NCI-H1105 treated with DMSO at 0.1 percent for 48 hours (cell line): ENCODE measurements around the gene NOL9.

Source experiments
- DNase-seq: peaks from one replicate; lab custom pipeline; 2025; lab: John Stamatoyannopoulos, UW

NOL9 gene

GRCh38 chr1:6489383-6489765, 64.9 kb downstream of the NOL9 start:
- no peak for DNase-seq

DNA sequence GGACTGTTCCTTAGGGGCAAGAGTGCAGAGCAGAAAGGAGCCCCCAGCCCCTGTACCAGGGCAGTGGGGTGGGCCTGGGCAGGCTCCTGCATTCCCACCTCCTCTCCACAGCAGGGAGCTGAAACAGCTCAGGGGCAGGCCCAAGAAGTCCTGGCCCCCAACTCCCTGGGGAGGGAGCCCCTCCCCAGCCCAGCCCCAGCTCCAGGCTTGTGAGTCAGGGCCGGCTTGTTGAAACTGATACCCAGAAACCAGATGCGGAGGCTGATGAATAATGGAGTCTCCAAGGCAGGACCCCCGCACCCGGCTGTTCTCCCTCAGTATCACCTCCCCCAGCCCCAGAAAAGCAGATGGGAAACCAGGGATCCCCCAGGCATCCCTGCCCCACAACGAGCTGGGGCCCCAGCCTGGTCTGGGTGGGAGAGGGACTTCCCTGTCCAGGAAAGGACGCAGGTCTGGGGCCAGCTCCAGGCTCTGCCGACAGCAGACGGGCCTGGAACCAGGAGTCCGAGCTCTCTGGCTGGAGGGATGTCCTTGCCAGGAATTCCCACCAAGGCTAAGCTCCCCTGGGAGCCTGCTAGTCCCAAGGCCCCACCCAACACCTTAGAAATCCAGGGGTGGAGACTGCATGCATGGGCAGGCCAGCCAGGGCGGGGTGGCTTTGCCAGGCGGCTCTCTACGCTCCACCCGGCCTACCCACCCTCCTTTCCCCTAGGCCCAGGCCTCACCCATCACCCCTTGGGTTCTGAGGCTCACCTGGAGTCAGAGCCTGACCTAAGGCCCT, 65.5 kb downstream of the NOL9 start:
- no peak for DNase-seq

GRCh38 chr1:6487804-6488484, 66.4 kb downstream of the NOL9 start:
- DNase-seq = no peak

DNA sequence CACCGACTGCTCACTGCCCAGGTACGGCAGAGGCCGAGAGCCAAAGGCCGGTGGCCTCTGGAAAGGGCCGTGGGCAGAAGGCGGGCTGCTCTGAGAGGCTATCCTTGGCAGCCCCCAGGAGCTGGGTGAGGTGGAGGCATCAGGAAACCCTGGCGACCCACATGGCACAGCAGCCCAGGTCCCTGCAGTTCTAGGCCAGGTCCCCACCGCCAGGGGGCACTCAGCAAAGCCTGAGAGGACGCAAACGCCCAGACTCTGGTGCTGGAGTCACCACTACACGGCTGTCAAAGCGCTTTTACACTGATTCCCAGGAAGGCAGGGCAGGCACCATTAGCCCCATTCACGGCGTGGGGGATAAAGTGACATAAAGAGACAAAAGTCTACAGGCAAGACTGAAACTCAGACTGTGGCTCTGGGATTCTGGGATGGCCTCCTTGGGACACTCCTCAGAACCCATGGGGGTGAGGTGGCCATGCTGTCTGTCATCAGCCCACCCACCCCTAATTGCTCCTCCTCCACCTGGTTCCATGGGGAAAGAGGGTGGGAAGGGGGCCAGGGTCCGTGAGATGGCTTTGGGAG, 67.8 kb downstream of the NOL9 start:
- peak; percentile 81 for DNase-seq

DNA sequence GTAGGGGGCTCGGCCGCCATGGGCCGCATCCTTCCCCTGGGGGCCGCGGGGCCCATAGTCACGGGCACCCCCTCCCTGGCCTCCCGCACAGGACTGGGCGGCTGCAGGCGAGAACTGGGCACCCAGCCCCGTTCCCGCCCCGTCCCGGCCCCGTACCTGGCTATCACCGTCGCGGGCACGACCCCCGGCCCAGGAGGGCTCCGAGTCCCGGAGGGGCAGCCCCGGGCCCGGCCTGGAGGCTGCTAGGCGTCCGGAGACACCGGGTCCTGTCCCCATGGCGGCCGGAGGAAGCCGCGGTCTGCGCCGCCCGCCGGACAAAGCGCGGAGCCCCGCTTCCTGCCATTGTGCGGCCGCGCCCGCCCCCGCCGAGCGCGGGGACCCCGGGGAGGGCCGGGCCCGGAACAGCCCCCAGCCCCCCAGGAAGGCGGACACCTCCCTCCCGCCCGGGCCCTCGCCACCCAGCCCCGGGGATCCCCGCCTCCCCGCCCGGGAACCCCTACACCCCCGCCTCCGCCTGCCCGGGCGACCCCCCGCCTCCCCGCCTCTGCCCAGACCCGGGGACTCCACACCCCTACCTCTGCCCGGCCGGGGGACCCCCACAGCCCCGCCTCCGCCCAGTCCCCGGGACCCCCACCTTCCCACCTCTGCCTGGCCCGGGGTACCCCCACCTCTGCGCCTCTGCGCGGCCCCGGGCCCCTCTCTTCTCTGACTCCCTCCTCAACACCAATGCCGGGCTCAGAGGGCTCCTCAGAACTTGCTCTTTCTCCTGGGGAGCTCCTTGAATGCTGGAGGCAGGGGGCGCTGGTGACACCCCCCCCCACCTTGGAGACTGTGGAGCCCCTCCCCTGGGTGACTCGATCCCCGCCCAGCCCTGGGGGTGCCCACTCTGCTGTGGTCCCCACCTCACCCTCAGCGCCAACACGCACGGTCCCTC, 68.9 kb downstream of the NOL9 start:
- DNase-seq = no peak

- DNase-seq = no peak
These were observed 69.5 kb downstream of the NOL9 start for GRCh38 chr1:6484826-6485167.

GRCh38 chr1:6483761-6484117, 70.6 kb downstream of the NOL9 start:
- DNase-seq = no peak

DNA sequence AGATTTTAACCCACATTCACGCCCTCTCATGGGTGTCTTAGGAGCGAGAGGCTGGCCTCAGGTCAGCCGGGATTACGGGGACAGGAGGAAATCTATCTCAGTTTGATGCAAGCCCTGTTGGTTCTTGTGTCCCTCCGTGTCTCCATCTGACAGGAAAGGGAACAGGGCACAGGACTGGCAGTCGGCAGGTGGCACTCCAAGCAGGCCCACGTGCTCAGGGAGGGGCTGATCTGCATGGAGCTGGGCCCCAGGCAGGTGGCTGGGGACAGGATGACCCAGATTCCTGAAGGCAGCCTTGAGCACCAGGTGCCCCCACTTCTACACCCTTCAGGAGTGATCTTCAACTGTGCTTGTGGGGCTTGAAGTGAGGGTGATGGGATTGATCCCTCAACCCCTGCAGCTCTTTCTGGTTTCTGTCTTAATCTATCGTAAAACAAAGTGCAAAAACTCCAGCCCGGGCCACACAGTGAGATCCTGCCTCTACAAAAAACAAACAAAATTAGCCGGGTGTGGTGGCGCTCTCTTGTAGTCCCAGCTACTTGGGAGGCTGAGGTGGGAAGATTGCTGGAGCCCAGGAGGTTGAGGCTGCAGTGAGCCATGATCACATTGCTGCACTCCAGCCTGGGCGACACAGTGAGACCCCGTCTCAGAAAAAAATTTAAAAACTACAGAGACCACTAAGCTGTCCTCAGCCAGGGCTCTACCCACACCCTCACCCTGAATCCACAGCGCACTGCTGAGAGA, 71.1 kb downstream of the NOL9 start:
- no peak for DNase-seq

DNA sequence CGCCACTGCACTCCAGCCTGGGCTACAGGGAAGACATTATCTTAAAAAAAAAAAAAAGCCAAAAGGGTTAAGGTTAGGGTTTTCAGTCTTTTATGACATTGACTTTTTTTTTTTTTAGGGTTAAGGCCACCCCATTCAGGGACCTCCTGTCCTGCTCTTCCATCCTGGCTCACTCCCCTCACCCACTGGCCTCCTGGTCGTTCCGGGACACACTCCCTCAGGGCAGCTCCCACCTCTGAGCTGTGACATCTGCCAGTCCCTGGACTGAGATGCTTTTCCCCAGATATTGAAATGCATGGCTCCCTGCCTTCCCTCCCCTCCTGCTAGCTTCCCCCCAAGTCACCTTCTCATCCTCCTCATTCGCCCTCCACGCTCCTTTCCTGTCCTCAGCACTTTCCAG, 72.5 kb downstream of the NOL9 start:
- no peak for DNase-seq

DNA sequence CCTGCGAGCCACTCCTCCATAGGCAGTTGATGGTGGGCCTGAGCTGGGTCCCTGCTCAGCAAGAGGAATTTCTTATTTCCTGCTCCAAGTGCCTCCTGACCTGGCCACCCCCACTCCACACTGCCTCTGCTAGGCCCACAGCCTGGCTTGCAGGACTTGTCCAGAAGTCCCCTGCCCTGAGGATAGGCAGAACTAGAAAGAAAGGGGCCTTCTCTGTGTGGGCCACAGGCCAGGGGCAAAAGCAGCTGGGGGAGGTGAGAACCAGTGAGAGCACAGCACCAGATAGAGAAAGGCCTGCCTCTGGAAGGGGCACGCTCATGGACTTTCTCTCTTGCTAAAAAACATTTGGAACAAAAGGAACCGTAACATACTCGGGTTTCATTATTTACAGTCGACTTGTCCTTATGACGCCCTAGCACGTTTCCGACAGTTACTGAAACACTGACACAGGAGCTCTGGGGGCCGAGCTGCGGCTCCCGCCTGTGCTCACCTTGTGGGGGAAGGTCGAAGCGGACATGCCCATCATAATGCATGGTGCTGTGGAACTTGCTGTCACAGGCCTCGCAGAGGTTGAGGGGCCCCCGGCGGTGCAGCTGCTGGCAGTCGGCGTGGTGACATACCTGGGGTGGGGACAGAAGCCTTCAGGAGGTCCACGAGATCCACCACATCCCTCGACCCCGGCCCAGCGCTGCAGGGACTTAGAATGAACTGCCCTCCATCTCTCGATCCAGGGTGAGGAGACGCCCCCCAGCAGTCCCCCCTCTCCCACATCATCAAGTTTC, 77.1 kb downstream of the NOL9 start:
- DNase-seq = no peak

- DNase-seq = no peak
These were observed 77.8 kb downstream of the NOL9 start for GRCh38 chr1:6476483-6476882.

GRCh38 chr1:6475381-6476133, 78.8 kb downstream of the NOL9 start:
- DNase-seq = peak; percentile 43

- DNase-seq = no peak
These were observed 79.5 kb downstream of the NOL9 start for GRCh38 chr1:6474815-6475282.

- DNase-seq = peak; percentile 93
These were observed 80.1 kb downstream of the NOL9 start for GRCh38 chr1:6473974-6474814.

- DNase-seq = no peak
These were observed 81.2 kb downstream of the NOL9 start for GRCh38 chr1:6473156-6473555.

- DNase-seq = no peak
These were observed 81.9 kb downstream of the NOL9 start for GRCh38 chr1:6472391-6472790.

DNA sequence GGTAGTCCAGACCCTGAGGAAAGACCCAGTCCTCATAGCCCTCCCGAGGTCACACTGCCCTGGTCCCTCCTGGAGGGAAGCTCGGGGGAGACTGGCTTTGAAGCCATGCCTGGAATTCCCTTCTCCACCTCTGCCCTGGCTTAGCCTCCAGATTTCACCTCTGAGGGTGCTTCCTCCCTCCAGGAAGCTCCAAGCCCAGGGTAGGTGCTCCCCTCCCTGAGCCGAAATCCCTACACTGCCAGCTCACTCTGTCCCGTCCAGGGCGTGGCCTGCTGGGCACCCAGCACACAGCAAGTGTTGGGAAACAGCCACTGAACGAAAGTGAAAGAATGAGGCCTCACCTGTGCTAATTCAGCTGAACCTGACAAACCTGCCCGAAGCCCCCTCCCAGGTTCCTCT, 82.3 kb downstream of the NOL9 start:
- DNase-seq = no peak
